ENCODE results near the gene LOXL3. TPM values are rescaled to one million over a fixed set of nuclear protein-coding genes. Genes with fewer than 3 reads are reported as not detected.

LOXL3 gene
- total RNA-seq (2014; rRNA removed; shearing (Covaris generic)) = 10.4 and 14.8 TPM in 2 replicates

GRCh38 chr2:74553892-74554819 lies at the start of gene LOXL3, which contains the start of gene DOK1:
LOXL3 (minus strand) TSS chr2:74553942; CDS start chr2:74552634, 1,308 bp downstream.
DOK1 (plus strand) TSS chr2:74554720; CDS start chr2:74554755, 35 bp downstream.
- H3K27me3 ChIP-seq (replicated peaks) = no peaks in the 10 kb centered on the region
- DNase-seq (ENCODE audit: low read depth in 1 of 2, low spot score in 2 of 2) = peak; percentile 95 to 96
- H3K27ac ChIP-seq = peak within 1 kb of the TSS; percentile 98
- peaks cover 21% of the 10 kb centered on the region for H3K36me3 ChIP-seq
- H3K9me3 ChIP-seq (replicated peaks) = 0 out of 2 replicates have a peak, but pooled peaks cover 5% of the 10 kb centered on the region
- H3K4me1 ChIP-seq (replicated peaks) = peaks cover 24% of the 10 kb centered on the region
- H3K4me3 ChIP-seq = peak within 1 kb of the TSS; percentile 65

GRCh38 chr2:74602586-74603281 lies 49.0 kb upstream of the LOXL3 start:
- no peaks in the 10 kb centered on the region for H3K36me3 ChIP-seq
- H3K27me3 ChIP-seq (replicated peaks) = peaks cover 22% of the 10 kb centered on the region
- peak in 1 of 2 experiments; percentile 9 for DNase-seq (ENCODE audit: low read depth in 1 of 2, low spot score in 2 of 2)
- no peak overlapping the region for H3K27ac ChIP-seq
- H3K9me3 ChIP-seq (replicated peaks) = no peaks in the 10 kb centered on the region
- no peak overlapping the region for H3K4me3 ChIP-seq
- peaks cover 5% of the 10 kb centered on the region; the same call in 1 of the 2 replicates for H3K4me1 ChIP-seq (replicated peaks)

GRCh38 chr2:74599676-74600075 lies 45.9 kb upstream of the LOXL3 start:
- H3K27me3 ChIP-seq (replicated peaks) = peaks cover 28% of the 10 kb centered on the region
- H3K9me3 ChIP-seq (replicated peaks) = no peaks in the 10 kb centered on the region
- no peak overlapping the region for H3K4me3 ChIP-seq
- peaks cover 5% of the 10 kb centered on the region; the same call in 1 of the 2 replicates for H3K4me1 ChIP-seq (replicated peaks)
- no peak for DNase-seq (ENCODE audit: low read depth in 1 of 2, low spot score in 2 of 2)
- H3K36me3 ChIP-seq = no peaks in the 10 kb centered on the region
- H3K27ac ChIP-seq = no peak overlapping the region

- Histone ChIP-seq H3K4me3 (no peak overlapping the region), H3K36me3 (no peaks in the 10 kb centered on the region), H3K4me1 (replicated peaks) (no peaks in the 10 kb centered on the region), H3K9me3 (replicated peaks) (no peaks in the 10 kb centered on the region), H3K27me3 (replicated peaks) (peaks cover 30% of the 10 kb centered on the region), H3K27ac (no peak overlapping the region)
- no peak for DNase-seq (ENCODE audit: low read depth in 1 of 2, low spot score in 2 of 2)
These were observed 43.7 kb upstream of the LOXL3 start for GRCh38 chr2:74597410-74597809.

GRCh38 chr2:74596584-74596983 lies 42.8 kb upstream of the LOXL3 start:
- Histone ChIP-seq H3K4me1 (replicated peaks) (no peaks in the 10 kb centered on the region), H3K27ac (no peak overlapping the region), H3K36me3 (no peaks in the 10 kb centered on the region), H3K9me3 (replicated peaks) (no peaks in the 10 kb centered on the region), H3K27me3 (replicated peaks) (peaks cover 25% of the 10 kb centered on the region), H3K4me3 (no peak overlapping the region)
- DNase-seq (ENCODE audit: low read depth in 1 of 2, low spot score in 2 of 2) = no peak

GRCh38 chr2:74593826-74594772 lies 40.4 kb upstream of the LOXL3 start:
- DNase-seq (ENCODE audit: low read depth in 1 of 2, low spot score in 2 of 2) = no peak

GRCh38 chr2:74588664-74589063 lies 34.9 kb upstream of the LOXL3 start:
- no peak for DNase-seq (ENCODE audit: low read depth in 1 of 2, low spot score in 2 of 2)
- Histone ChIP-seq H3K9me3 (replicated peaks) (no peaks in the 10 kb centered on the region), H3K36me3 (no peaks in the 10 kb centered on the region), H3K27ac (no peak overlapping the region), H3K4me3 (no peak overlapping the region), H3K27me3 (replicated peaks) (peaks cover 16% of the 10 kb centered on the region), H3K4me1 (replicated peaks) (peaks cover 13% of the 10 kb centered on the region)

More at GRCh38 chr2:74593826-74594772, 40.4 kb upstream of the LOXL3 start:
- Histone ChIP-seq H3K9me3 (replicated peaks) (no peaks in the 10 kb centered on the region), H3K27ac (no peak overlapping the region), H3K4me1 (replicated peaks) (no peaks in the 10 kb centered on the region; the same call in 1 of the 2 replicates), H3K27me3 (replicated peaks) (peaks cover 23% of the 10 kb centered on the region), H3K4me3 (no peak overlapping the region), H3K36me3 (no peaks in the 10 kb centered on the region)

GRCh38 chr2:74587664-74588277 lies 34.0 kb upstream of the LOXL3 start:
- DNase-seq (ENCODE audit: low read depth in 1 of 2, low spot score in 2 of 2) = peak; percentile 56 to 57
- no peaks in the 10 kb centered on the region for H3K9me3 ChIP-seq (replicated peaks)
- H3K4me1 ChIP-seq (replicated peaks) = peaks cover 20% of the 10 kb centered on the region
- H3K4me3 ChIP-seq = no peak overlapping the region
- no peak overlapping the region for H3K27ac ChIP-seq
- H3K36me3 ChIP-seq = no peaks in the 10 kb centered on the region
- peaks cover 12% of the 10 kb centered on the region for H3K27me3 ChIP-seq (replicated peaks)

- H3K9me3 ChIP-seq (replicated peaks) = no peaks in the 10 kb centered on the region
- no peaks in the 10 kb centered on the region; the same call in 1 of the 2 replicates for H3K27me3 ChIP-seq (replicated peaks)
- no peaks in the 10 kb centered on the region for H3K36me3 ChIP-seq
- H3K4me3 ChIP-seq = no peak overlapping the region
- no peak overlapping the region for H3K27ac ChIP-seq
- H3K4me1 ChIP-seq (replicated peaks) = peaks cover 20% of the 10 kb centered on the region
- DNase-seq (ENCODE audit: low read depth in 1 of 2, low spot score in 2 of 2) = no peak
These were observed 31.9 kb upstream of the LOXL3 start for GRCh38 chr2:74585406-74586185.

GRCh38 chr2:74584088-74584645 lies 30.4 kb upstream of the LOXL3 start:
- H3K4me3 ChIP-seq = no peak overlapping the region
- H3K4me1 ChIP-seq (replicated peaks) = peaks cover 20% of the 10 kb centered on the region
- no peaks in the 10 kb centered on the region for H3K27me3 ChIP-seq (replicated peaks)
- peak overlapping the region; percentile 38 for H3K27ac ChIP-seq
- no peak for DNase-seq (ENCODE audit: low read depth in 1 of 2, low spot score in 2 of 2)
- no peaks in the 10 kb centered on the region for H3K36me3 ChIP-seq
- H3K9me3 ChIP-seq (replicated peaks) = no peaks in the 10 kb centered on the region

GRCh38 chr2:74583504-74583903 lies 29.8 kb upstream of the LOXL3 start:
- peak; percentile 58 to 72 for DNase-seq (ENCODE audit: low read depth in 1 of 2, low spot score in 2 of 2)
- Histone ChIP-seq H3K36me3 (no peaks in the 10 kb centered on the region), H3K4me3 (no peak overlapping the region), H3K27ac (peak overlapping the region; percentile 38), H3K4me1 (replicated peaks) (peaks cover 20% of the 10 kb centered on the region), H3K9me3 (replicated peaks) (no peaks in the 10 kb centered on the region), H3K27me3 (replicated peaks) (no peaks in the 10 kb centered on the region)

- DNase-seq (ENCODE audit: low read depth in 1 of 2, low spot score in 2 of 2) = no peak
- H3K27me3 ChIP-seq (replicated peaks) = no peaks in the 10 kb centered on the region
- no peaks in the 10 kb centered on the region for H3K36me3 ChIP-seq
- H3K4me3 ChIP-seq = no peak overlapping the region
- H3K27ac ChIP-seq = no peak overlapping the region
- H3K9me3 ChIP-seq (replicated peaks) = no peaks in the 10 kb centered on the region
- H3K4me1 ChIP-seq (replicated peaks) = peaks cover 21% of the 10 kb centered on the region
These were observed 28.4 kb upstream of the LOXL3 start for GRCh38 chr2:74582184-74582583.

Measured in SJSA1 (cell line).